Stomach (tissue), 4 donors: ENCODE data around the gene PNLIPRP1.

Source experiments
- EP300 ChIP-seq: sonication (generic); formaldehyde crosslinking; IDR thresholded peaks from one replicate; pipeline ENCODE4 v1.6.1; 2017; ENCODE audit warnings: antibody characterized with exemption
- POLR2A ChIP-seq, 4 donors: fragments of 450-650 bp; IDR thresholded peaks; one replicate each; pipeline ENCODE4 v1.6.1; 2016; ENCODE audit warnings: antibody characterized with exemption in 4 of 4, control low read depth in 2 of 4, mild to moderate bottlenecking in 1 of 4, moderate library complexity in 1 of 4
- TF ChIP-seq, protein P1 (sequence below), 7 experiments: fragments of 450-650 bp in 4 of 7; fragments of 200-600 bp in 3 of 7; sonication (generic) in 3 of 7; IDR thresholded peaks; one replicate each; pipeline ENCODE4 v1.5.1; 2016 to 2019; ENCODE audit warnings: antibody characterized with exemption in 7 of 7, control low read depth in 2 of 7, mild to moderate bottlenecking in 1 of 7

DNA sequence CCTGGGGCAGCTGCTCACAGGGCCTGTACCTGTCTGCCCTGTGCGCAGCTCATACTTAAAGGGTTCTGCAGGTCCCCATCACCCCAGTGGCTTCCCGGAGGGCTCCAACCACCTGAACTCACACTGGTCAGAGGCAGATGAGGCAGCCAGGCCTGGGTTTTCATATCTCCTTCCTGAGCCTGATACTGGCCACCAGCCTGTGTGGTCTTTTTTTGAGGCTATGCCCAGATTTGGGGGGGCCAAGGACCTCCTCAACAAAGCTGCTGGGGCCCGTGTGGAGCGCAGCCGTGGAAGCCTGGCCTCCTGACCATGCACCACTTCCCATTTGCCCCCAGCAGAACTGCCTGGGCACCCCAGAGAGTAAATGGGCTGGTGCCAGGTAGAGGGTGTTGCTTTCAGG lies 55.7 kb downstream of the PNLIPRP1 start:
- TF ChIP-seq, protein P1, sequence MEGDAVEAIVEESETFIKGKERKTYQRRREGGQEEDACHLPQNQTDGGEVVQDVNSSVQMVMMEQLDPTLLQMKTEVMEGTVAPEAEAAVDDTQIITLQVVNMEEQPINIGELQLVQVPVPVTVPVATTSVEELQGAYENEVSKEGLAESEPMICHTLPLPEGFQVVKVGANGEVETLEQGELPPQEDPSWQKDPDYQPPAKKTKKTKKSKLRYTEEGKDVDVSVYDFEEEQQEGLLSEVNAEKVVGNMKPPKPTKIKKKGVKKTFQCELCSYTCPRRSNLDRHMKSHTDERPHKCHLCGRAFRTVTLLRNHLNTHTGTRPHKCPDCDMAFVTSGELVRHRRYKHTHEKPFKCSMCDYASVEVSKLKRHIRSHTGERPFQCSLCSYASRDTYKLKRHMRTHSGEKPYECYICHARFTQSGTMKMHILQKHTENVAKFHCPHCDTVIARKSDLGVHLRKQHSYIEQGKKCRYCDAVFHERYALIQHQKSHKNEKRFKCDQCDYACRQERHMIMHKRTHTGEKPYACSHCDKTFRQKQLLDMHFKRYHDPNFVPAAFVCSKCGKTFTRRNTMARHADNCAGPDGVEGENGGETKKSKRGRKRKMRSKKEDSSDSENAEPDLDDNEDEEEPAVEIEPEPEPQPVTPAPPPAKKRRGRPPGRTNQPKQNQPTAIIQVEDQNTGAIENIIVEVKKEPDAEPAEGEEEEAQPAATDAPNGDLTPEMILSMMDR (IDR thresholded peaks at IDR 0.05) = no peak
- TF ChIP-seq POLR2A (IDR thresholded peaks at IDR 0.05) = no peak
- no peak for TF ChIP-seq EP300
